Caco-2 (cell line): Measurements from ENCODE around the gene ECHS1. TPM values are rescaled to one million over a fixed set of nuclear protein-coding genes. Genes with fewer than 3 reads are reported as not detected.

Experiments used
- BruUV-seq: library from RNA; stranded (reverse); fragments of 400-500 nt; replicated peaks from 2 replicates; lab custom pipeline; 2021; lab: Mats Ljungman, UMichigan
- CTCF ChIA-PET: fragments of 300-600 bp; sonication (Branson Sonifier 250); formaldehyde crosslinking; loops from one replicate; lab custom pipeline; 2022; ENCODE audit warnings: antibody characterized with exemption; lab: Charles Lee
- POLR2A ChIA-PET: fragments of 300-600 bp; sonication (Branson Sonifier 250); formaldehyde crosslinking; loops from one replicate; lab custom pipeline; 2022; ENCODE audit warnings: antibody characterized with exemption; lab: Charles Lee
- DNase-seq, 2 experiments: peaks; one replicate each; pipeline versions ENCODE4 v3.0.0 to v3.0.0-alpha.2; 2020 to 2022
- H3K27me3 ChIP-seq: replicated peaks from 2 replicates; pipeline ENCODE4 v1.6.0; 2011; ENCODE audit warnings: low read length; ENCODE audit not compliant: control insufficient read depth, insufficient read depth
- H3K36me3 ChIP-seq: 2 replicates; pipeline ENCODE4 v1.5.1; 2011; ENCODE audit warnings: low read length; ENCODE audit not compliant: control insufficient read depth, insufficient read depth
- H3K4me1 ChIP-seq: fragments of 250-450 bp; sonication (Bioruptor Pico); 2 replicates; pipeline ENCODE4 v1.5.1; 2020; ENCODE audit warnings: mild to moderate bottlenecking
- H3K4me3 ChIP-seq: 2 replicates; pipeline ENCODE4 v1.5.1; 2011; ENCODE audit warnings: low read depth, mild to moderate bottlenecking, control low read depth, low read length
- H3K9me3 ChIP-seq: fragments of 250-450 bp; sonication (Bioruptor Pico); 2 replicates; pipeline ENCODE4 v1.5.1; 2020; ENCODE audit warnings: mild to moderate bottlenecking, moderate library complexity
- H3K27ac Mint-ChIP-seq: one replicate; pipeline ENCODE4 v1.8.0; 2022; ENCODE audit warnings: mixed read lengths; ENCODE audit not compliant: unreplicated experiment
- H3K27me3 Mint-ChIP-seq: one replicate; pipeline ENCODE4 v1.8.0; 2022; ENCODE audit warnings: mixed read lengths; ENCODE audit not compliant: insufficient read depth, unreplicated experiment
- H3K36me3 Mint-ChIP-seq: one replicate; pipeline ENCODE4 v1.8.0; 2022; ENCODE audit warnings: mild to moderate bottlenecking, mixed read lengths; ENCODE audit not compliant: insufficient read depth, unreplicated experiment
- H3K4me1 Mint-ChIP-seq: one replicate; pipeline ENCODE4 v1.8.0; 2022; ENCODE audit warnings: low read depth, mixed read lengths; ENCODE audit not compliant: unreplicated experiment
- H3K4me3 Mint-ChIP-seq: one replicate; pipeline ENCODE4 v1.8.0; 2022; ENCODE audit warnings: mild to moderate bottlenecking, moderate library complexity, mixed read lengths; ENCODE audit not compliant: unreplicated experiment
- H3K9me3 Mint-ChIP-seq: one replicate; pipeline ENCODE4 v1.8.0; 2022; ENCODE audit warnings: mixed read lengths; ENCODE audit not compliant: unreplicated experiment
- CTCF ChIP-seq, 2 experiments: fragments of 200-600 bp in 1 of 2; IDR thresholded peaks; 1 replicate in 1 of 2; 2 replicates in 1 of 2; pipeline versions ENCODE4 v1.5.1 to v1.8.0; 2011 to 2022; ENCODE audit warnings: antibody characterized with exemption in 1 of 2, control low read depth in 1 of 2, inconsistent platforms in 1 of 2, low read depth in 1 of 2, low read length in 1 of 2, mild to moderate bottlenecking in 1 of 2, moderate library complexity in 1 of 2; ENCODE audit not compliant: insufficient read depth in 1 of 2, severe bottlenecking in 1 of 2, unreplicated experiment in 1 of 2
- intact Hi-C: fragments of 100-400 bp; cut with micrococcal nuclease; formaldehyde crosslinking; loops from one replicate; pipeline ENCODE4 v1.10.0; 2022; ENCODE audit not compliant: unreplicated experiment
- total RNA-seq: library from RNA; stranded (reverse); gene quantifications from 2 replicates; pipeline ENCODE4 v1.2.3, GENCODE V29; 2022

ECHS1 gene
- total RNA-seq, 1 experiment from 2014 or later = 247 TPM

DNA sequence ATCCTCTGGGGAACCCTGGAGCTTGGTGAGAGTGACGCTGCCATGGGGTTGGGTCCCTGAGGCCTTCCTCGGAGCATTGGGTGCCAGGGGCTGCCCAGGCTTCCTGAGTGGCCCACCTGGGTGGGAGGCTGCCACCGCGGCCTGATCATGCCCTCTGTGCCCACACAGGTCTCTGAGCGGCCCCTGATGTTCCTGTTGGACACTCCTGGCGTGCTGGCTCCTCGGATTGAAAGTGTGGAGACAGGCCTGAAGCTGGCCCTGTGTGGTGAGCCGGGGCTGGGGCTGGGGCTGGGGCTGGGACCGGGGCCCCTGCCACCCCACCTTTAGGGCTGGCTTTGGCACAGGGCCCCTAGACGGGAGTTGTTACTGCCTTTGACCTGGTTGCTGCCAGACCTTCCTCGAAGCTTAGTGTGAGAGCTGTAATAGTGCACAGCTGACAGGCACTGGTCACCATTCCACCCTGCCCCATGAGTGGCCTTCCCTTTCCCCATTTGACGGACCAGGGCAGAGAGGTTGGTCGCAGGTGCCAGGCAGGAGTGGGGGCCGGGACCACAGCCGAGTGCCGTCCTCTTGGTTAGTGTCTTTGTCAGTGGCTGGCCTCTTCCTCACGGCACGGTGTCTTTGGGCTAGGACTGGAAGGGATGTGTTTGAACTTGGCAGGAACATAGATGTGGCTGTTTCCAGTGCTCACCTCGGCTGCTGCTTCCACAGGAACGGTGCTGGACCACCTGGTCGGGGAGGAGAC is 29.0 kb upstream of the ECHS1 start:
- Mint-ChIP-seq H3K36me3 (peaks cover 85% of the 10 kb centered on the region), H3K4me3 (no peak overlapping the region), H3K9me3 (no peaks in the 10 kb centered on the region), H3K4me1 (peaks cover 7% of the 10 kb centered on the region), H3K27me3 (no peaks in the 10 kb centered on the region), H3K27ac (no peak overlapping the region)
- CTCF ChIA-PET = no interaction called here
- H3K27me3 ChIP-seq = no peaks in the 10 kb centered on the region
- peak in 1 of 2 experiments; percentile 34 for DNase-seq
- BruUV-seq = no TSS peak
- no peak for TF ChIP-seq CTCF (IDR thresholded peaks at IDR 0.05; ENCODE audit: insufficient read depth in 1 of 2, low read depth in 1 of 2, low read length in 1 of 2, severe bottlenecking in 1 of 2, unreplicated experiment in 1 of 2)
- H3K4me1 ChIP-seq = no peaks in the 10 kb centered on the region
- POLR2A ChIA-PET = no interaction called here
- intact Hi-C loops = no loop called here
- H3K36me3 ChIP-seq = peaks cover 3% of the 10 kb centered on the region
- H3K4me3 ChIP-seq = no peak overlapping the region
- H3K9me3 ChIP-seq = no peaks in the 10 kb centered on the region

GRCh38 chr10:133401500-133401899 is 28.3 kb upstream of the ECHS1 start:
- no peak for TF ChIP-seq CTCF (IDR thresholded peaks at IDR 0.05; ENCODE audit: insufficient read depth in 1 of 2, low read depth in 1 of 2, low read length in 1 of 2, severe bottlenecking in 1 of 2, unreplicated experiment in 1 of 2)
- BruUV-seq = no TSS peak
- no peak overlapping the region for H3K27ac Mint-ChIP-seq
- H3K4me3 Mint-ChIP-seq = no peak overlapping the region
- H3K27me3 Mint-ChIP-seq = no peaks in the 10 kb centered on the region
- ChIA-PET CTCF (no interaction called here), POLR2A (no interaction called here)
- Histone ChIP-seq H3K36me3 (peaks cover 3% of the 10 kb centered on the region), H3K4me1 (no peaks in the 10 kb centered on the region), H3K9me3 (no peaks in the 10 kb centered on the region), H3K4me3 (no peak overlapping the region), H3K27me3 (no peaks in the 10 kb centered on the region)
- no peaks in the 10 kb centered on the region for H3K9me3 Mint-ChIP-seq
- H3K36me3 Mint-ChIP-seq = peaks cover 85% of the 10 kb centered on the region
- no peak for DNase-seq
- H3K4me1 Mint-ChIP-seq = peaks cover 7% of the 10 kb centered on the region
- intact Hi-C loops = no loop called here

GRCh38 chr10:133400624-133401424 is 27.7 kb upstream of the ECHS1 start:
- Histone ChIP-seq H3K36me3 (peaks cover 3% of the 10 kb centered on the region; the same call in 1 of the 2 replicates), H3K4me3 (no peak overlapping the region), H3K9me3 (no peaks in the 10 kb centered on the region), H3K4me1 (no peaks in the 10 kb centered on the region), H3K27me3 (no peaks in the 10 kb centered on the region)
- peaks cover 7% of the 10 kb centered on the region for H3K4me1 Mint-ChIP-seq
- no TSS peak for BruUV-seq
- H3K27ac Mint-ChIP-seq = no peak overlapping the region
- no peak for TF ChIP-seq CTCF (IDR thresholded peaks at IDR 0.05; ENCODE audit: insufficient read depth in 1 of 2, low read depth in 1 of 2, low read length in 1 of 2, severe bottlenecking in 1 of 2, unreplicated experiment in 1 of 2)
- intact Hi-C loops = no loop called here
- H3K4me3 Mint-ChIP-seq = no peak overlapping the region
- peaks cover 82% of the 10 kb centered on the region for H3K36me3 Mint-ChIP-seq
- no peaks in the 10 kb centered on the region for H3K9me3 Mint-ChIP-seq
- no peaks in the 10 kb centered on the region for H3K27me3 Mint-ChIP-seq
- POLR2A ChIA-PET = no interaction called here
- DNase-seq = no peak
- CTCF ChIA-PET = no interaction called here
